CD14-positive monocyte (primary cell): ENCODE measurements around the gene CTCF. TPM values are rescaled to one million over a fixed set of nuclear protein-coding genes. Genes with fewer than 3 reads are reported as not detected.

Experiments
- DNase-seq, 3 donors: peaks; one replicate each; pipeline ENCODE4 v3.0.0-alpha.2; 2011 to 2022
- H2AFZ ChIP-seq: 2 replicates; pipeline ENCODE4 v1.6.0; 2012; ENCODE audit warnings: mild to moderate bottlenecking, low read depth, low read length, inconsistent platforms; ENCODE audit not compliant: insufficient read depth, poor library complexity, severe bottlenecking
- H3K27ac ChIP-seq, 2 donors: 1 replicate in 1 of 2; 2 replicates in 1 of 2; pipeline ENCODE4 v1.5.1; 2012 to 2013; ENCODE audit warnings: low read length in 2 of 2, control low read depth in 1 of 2, inconsistent platforms in 1 of 2, low read depth in 1 of 2, mild to moderate bottlenecking in 1 of 2
- H3K27me3 ChIP-seq, 2 donors: one replicate each; pipeline versions ENCODE4 v1.6.0 to v1.6.1; 2011 to 2013; ENCODE audit warnings: low read length in 2 of 2; ENCODE audit not compliant: control insufficient read depth in 2 of 2, insufficient read depth in 2 of 2
- H3K36me3 ChIP-seq, 2 donors: replicated peaks in 1 of 2; 1 replicate in 1 of 2; 2 replicates in 1 of 2; pipeline versions ENCODE4 v1.5.1 to v1.6.1; 2012 to 2013; ENCODE audit warnings: low read length in 2 of 2, control low read depth in 1 of 2, inconsistent platforms in 1 of 2, mild to moderate bottlenecking in 1 of 2; ENCODE audit not compliant: insufficient read depth in 2 of 2, control insufficient read depth in 1 of 2
- H3K4me1 ChIP-seq, 2 donors: 1 replicate in 1 of 2; 2 replicates in 1 of 2; pipeline versions ENCODE4 v1.5.1 to v1.6.1; 2012 to 2013; ENCODE audit warnings: low read length in 2 of 2, control low read depth in 1 of 2, inconsistent platforms in 1 of 2, mild to moderate bottlenecking in 1 of 2, moderate library complexity in 1 of 2; ENCODE audit not compliant: insufficient read depth in 2 of 2, control insufficient read depth in 1 of 2
- H3K4me2 ChIP-seq: replicated peaks from 2 replicates; pipeline ENCODE3; 2012; ENCODE audit warnings: low read length, moderate library complexity, mild to moderate bottlenecking; ENCODE audit not compliant: poor library complexity, severe bottlenecking; ENCODE audit errors: extremely low read depth
- H3K4me3 ChIP-seq, 3 experiments: fragments of 200-600 bp in 1 of 3; sonication (generic) in 1 of 3; replicated peaks in 1 of 3; 1 replicate in 2 of 3; 2 replicates in 1 of 3; pipeline ENCODE4 v1.5.1; 2011 to 2013; ENCODE audit warnings: low read length in 3 of 3, mild to moderate bottlenecking in 3 of 3, control low read depth in 2 of 3, low read depth in 2 of 3, inconsistent platforms in 1 of 3, moderate library complexity in 1 of 3
- H3K79me2 ChIP-seq: 2 replicates; pipeline ENCODE4 v1.6.0; 2012; ENCODE audit warnings: mild to moderate bottlenecking, control low read depth, inconsistent platforms, low read length, moderate library complexity; ENCODE audit not compliant: insufficient read depth
- H3K9ac ChIP-seq: 2 replicates; pipeline ENCODE4 v1.6.0; 2017; ENCODE audit warnings: low read length, mild to moderate bottlenecking; ENCODE audit not compliant: insufficient read depth, poor library complexity, severe bottlenecking
- H3K9me3 ChIP-seq, 2 donors: replicated peaks in 1 of 2; 1 replicate in 1 of 2; 2 replicates in 1 of 2; pipeline versions ENCODE4 v1.5.1 to v1.6.1; 2012 to 2013; ENCODE audit warnings: low read length in 2 of 2, control low read depth in 1 of 2; ENCODE audit not compliant: control insufficient read depth in 1 of 2, insufficient read depth in 1 of 2
- H4K20me1 ChIP-seq: 2 replicates; pipeline ENCODE4 v1.6.0; 2012; ENCODE audit warnings: mild to moderate bottlenecking, low read length, control low read depth, moderate library complexity; ENCODE audit not compliant: insufficient read depth
- H3K27ac Mint-ChIP-seq, 7 donors: one replicate each; pipeline ENCODE4 v1.8.0; 2020; ENCODE audit warnings: mild to moderate bottlenecking in 7 of 7, mixed read lengths in 7 of 7, moderate library complexity in 6 of 7, inconsistent platforms in 2 of 7
- H3K27me3 Mint-ChIP-seq, 3 donors: one replicate each; pipeline ENCODE4 v1.8.0; 2021 to 2022; ENCODE audit warnings: low read depth in 3 of 3, mild to moderate bottlenecking in 3 of 3, mixed read lengths in 3 of 3, moderate library complexity in 3 of 3, inconsistent platforms in 1 of 3
- H3K36me3 Mint-ChIP-seq, 2 donors: one replicate each; pipeline ENCODE4 v1.8.0; 2020; ENCODE audit warnings: mixed read lengths in 2 of 2, inconsistent platforms in 1 of 2, mild to moderate bottlenecking in 1 of 2
- H3K4me1 Mint-ChIP-seq: one replicate; pipeline ENCODE4 v1.8.0; 2020; ENCODE audit warnings: mild to moderate bottlenecking, mixed read lengths
- H3K4me3 Mint-ChIP-seq, 2 donors: one replicate each; pipeline ENCODE4 v1.8.0; 2020; ENCODE audit warnings: mild to moderate bottlenecking in 2 of 2, mixed read lengths in 2 of 2, moderate library complexity in 1 of 2
- H3K9me3 Mint-ChIP-seq, 7 donors: one replicate each; pipeline ENCODE4 v1.8.0; 2020 to 2022; ENCODE audit warnings: mixed read lengths in 7 of 7, mild to moderate bottlenecking in 6 of 7, moderate library complexity in 6 of 7, inconsistent platforms in 2 of 7
- CTCF ChIP-seq: fragments of 200-600 bp; IDR thresholded peaks from one replicate; pipeline ENCODE4 v1.8.0; 2022; ENCODE audit warnings: antibody characterized with exemption, mild to moderate bottlenecking
- WGBS: methylation state at CpG from one replicate; pipeline ENCODE4 v1.1.5; 2013; ENCODE audit warnings: missing lambda C conversion rate; ENCODE audit not compliant: insufficient coverage; 5-methylcytosine and 5-hydroxymethylcytosine counted together
- intact Hi-C, 2 donors: fragments of 100-400 bp; cut with micrococcal nuclease; formaldehyde crosslinking; loops; one replicate each; pipeline versions ENCODE4 v1.15.0 to v1.15.1; 2023
- polyA plus RNA-seq, 3 donors: library from polyadenylated mRNA; depleted of rRNA in 1 of 3; unstranded in 2 of 3; stranded (reverse) in 1 of 3; fragments of 300-500 nt in 2 of 3; fragments of >200 nt in 1 of 3; fragmentation: Illumina TruSeq in 2 of 3; gene quantifications; 1 replicate in 2 of 3; 2 replicates in 1 of 3; pipeline ENCODE4 v1.2.3, GENCODE V29; 2012 to 2021

The CTCF gene
- polyA plus RNA-seq, 3 donors = 8.4 to 29.9 (median 17.7) TPM

GRCh38 chr16:67546761-67547422, 15.4 kb upstream of the CTCF start:
- peaks cover 21 to 33% of the 10 kb centered on the region in 2 donors for H3K4me1 ChIP-seq
- Mint-ChIP-seq H3K4me3 (no peak overlapping the region), H3K27ac (peak overlapping the region; percentile 22 to 90 (median 83)), H3K4me1 (peaks cover 34% of the 10 kb centered on the region), H3K27me3 (peaks cover 0 to 3% (median 1%) of the 10 kb centered on the region in 3 donors), H3K36me3 (peaks cover 63 to 75% of the 10 kb centered on the region in 2 donors), H3K9me3 (no peaks in the 10 kb centered on the region)
- H3K4me2 ChIP-seq = peak overlapping the region; percentile 6
- no peaks in the 10 kb centered on the region for H3K27me3 ChIP-seq
- peak overlapping the region; percentile 8 to 61 for H3K27ac ChIP-seq
- H3K4me3 ChIP-seq = no peak overlapping the region
- H3K9ac ChIP-seq = no peak overlapping the region
- H3K36me3 ChIP-seq = peaks cover 49 to 75% of the 10 kb centered on the region in 2 donors
- H2AFZ ChIP-seq = no peak overlapping the region
- DNase-seq = peak; percentile 67 to 78 (median 76)
- 6% methylated on average over 4 of the region's 7 CpGs for WGBS
- intact Hi-C loops = loop anchor here (2.0 to 5.0 kb wide), 4 partner anchors 16 to 110 kb away; partner anchors contain the start of genes CARMIL2 (in 1 of the 2) and CTCF (in 1 of the 2)
- peaks cover 5% of the 10 kb centered on the region for H3K79me2 ChIP-seq
- no peaks in the 10 kb centered on the region for H3K9me3 ChIP-seq
- peak; percentile 98 for TF ChIP-seq CTCF
- peaks cover 70% of the 10 kb centered on the region for H4K20me1 ChIP-seq

- Histone ChIP-seq H2AFZ (no peak overlapping the region), H3K4me1 (peaks cover 27 to 34% of the 10 kb centered on the region in 2 donors)
Observed at GRCh38 chr16:67547423-67548264, 14.7 kb upstream of the CTCF start.

More at GRCh38 chr16:67547423-67548264, 14.7 kb upstream of the CTCF start:
- Mint-ChIP-seq H3K36me3 (peaks cover 55 to 67% of the 10 kb centered on the region in 2 donors), H3K27me3 (peaks cover 0 to 3% (median 0%) of the 10 kb centered on the region in 3 donors), H3K4me1 (peaks cover 38% of the 10 kb centered on the region), H3K27ac (peak overlapping the region in 4 of 7 donors; percentile 30 to 66 (median 54)), H3K9me3 (no peaks in the 10 kb centered on the region), H3K4me3 (no peak overlapping the region)
- Histone ChIP-seq H3K9me3 (no peaks in the 10 kb centered on the region), H3K9ac (no peak overlapping the region), H3K4me2 (peak overlapping the region; percentile 6), H3K4me3 (no peak overlapping the region), H4K20me1 (peaks cover 62% of the 10 kb centered on the region), H3K27ac (peak overlapping the region; percentile 12 to 45), H3K27me3 (no peaks in the 10 kb centered on the region), H3K79me2 (peaks cover 9% of the 10 kb centered on the region), H3K36me3 (peaks cover 42 to 67% of the 10 kb centered on the region in 2 donors)
- intact Hi-C loops = loop anchor here (2.0 to 5.0 kb wide), 4 partner anchors 15 to 110 kb away; partner anchors contain the start of genes CARMIL2 (in 1 of the 2) and CTCF (in 1 of the 2)
- DNase-seq = no peak
- TF ChIP-seq CTCF = no peak
- 14% methylated on average over 13 of the region's 16 CpGs for WGBS
